NCI-H2081 (cell line): Measurements from ENCODE around the gene OR10G8.
"Not testable (repeated sequence)": the region's sequence is repeated elsewhere in the genome, so short reads cannot be mapped to it uniquely, and the experiment has no call there.

Experiments used
- DNase-seq, 2 experiments: peaks; one replicate each; lab custom pipeline; 2025; lab: John Stamatoyannopoulos, UW

OR10G8 gene

GRCh38 chr11:124026498-124026897, at the start of gene OR10G8:
Gene OR10G8 (plus strand): TSS chr11:124026798. CDS start chr11:124029623, 2,825 bp downstream.
- no peak for DNase-seq

GRCh38 chr11:123977731-123978347, 48.8 kb upstream of the OR10G8 start, which contains the start of gene OR10S1:
Gene OR10S1 (minus strand): TSS chr11:123977781. CDS start chr11:123977664, 117 bp downstream.
- no peak for DNase-seq

- DNase-seq = no peak
Measured at GRCh38 chr11:123979311-123979710, 47.3 kb upstream of the OR10G8 start.

- DNase-seq = no peak
Measured at GRCh38 chr11:123995119-123995518, 31.5 kb upstream of the OR10G8 start, which contains the start of gene OR10G6. Gene OR10G6 (minus strand): TSS chr11:123995161. CDS start chr11:123995161, 0 bp downstream.

- no peak for DNase-seq
Measured at GRCh38 chr11:124012697-124013096, 13.9 kb upstream of the OR10G8 start, which contains the start of gene OR10G4. Gene OR10G4 (plus strand): TSS chr11:124012997. CDS start chr11:124015575, 2,578 bp downstream.

GRCh38 chr11:124015837-124016236, 10.8 kb upstream of the OR10G8 start:
- not testable (repeated sequence) for DNase-seq

- no peak for DNase-seq
Measured at GRCh38 chr11:124036666-124037065, 10.1 kb downstream of the OR10G8 start.

- no peak for DNase-seq
Measured at GRCh38 chr11:124039557-124039956, 13.0 kb downstream of the OR10G8 start.

- DNase-seq = no peak
Measured at GRCh38 chr11:124041254-124041653, 14.7 kb downstream of the OR10G8 start, which contains the start of gene OR10G7. Gene OR10G7 (minus strand): TSS chr11:124041325. CDS start chr11:124039001, 2,324 bp downstream.

- no peak for DNase-seq
Measured at GRCh38 chr11:124043420-124043819, 16.8 kb downstream of the OR10G8 start.

GRCh38 chr11:124050748-124051147, 24.1 kb downstream of the OR10G8 start:
- DNase-seq = no peak

GRCh38 chr11:124052966-124053365, 26.4 kb downstream of the OR10G8 start:
- no peak for DNase-seq

GRCh38 chr11:124068601-124069110, 42.1 kb downstream of the OR10G8 start:
- DNase-seq = no peak

- peak; percentile 63 to 69 for DNase-seq
Measured at GRCh38 chr11:124069429-124070401, 43.1 kb downstream of the OR10G8 start.

- DNase-seq = peak; percentile 59 to 60
Measured at GRCh38 chr11:124070915-124071622, 44.5 kb downstream of the OR10G8 start.

GRCh38 chr11:124071623-124071948, 45.0 kb downstream of the OR10G8 start:
- no peak for DNase-seq

GRCh38 chr11:124072147-124072546, 45.5 kb downstream of the OR10G8 start:
- DNase-seq = no peak

- no peak for DNase-seq
Measured at GRCh38 chr11:124074554-124074953, 48.0 kb downstream of the OR10G8 start.

GRCh38 chr11:124075492-124075840, 48.9 kb downstream of the OR10G8 start:
- DNase-seq = no peak

GRCh38 chr11:124075841-124076651, 49.4 kb downstream of the OR10G8 start:
- DNase-seq = no peak

- no peak for DNase-seq
Measured at GRCh38 chr11:124077266-124077665, 50.7 kb downstream of the OR10G8 start.
